Ascending aorta (tissue), 2 donors: ENCODE measurements around the gene PDS5B. TPM values are rescaled to one million over a fixed set of nuclear protein-coding genes. Genes with fewer than 3 reads are reported as not detected.
"Not testable (repeated sequence)": the region's sequence is repeated elsewhere in the genome, so short reads cannot be mapped to it uniquely, and the experiment has no call there.

Experiments used
- DNase-seq, 2 donors: peaks; one replicate each; pipeline ENCODE4 v3.0.0-alpha.2; 2019; ENCODE audit warnings: low spot score in 2 of 2
- H3K27ac ChIP-seq, 2 donors: fragments of 200-600 bp; sonication (generic); one replicate each; pipeline ENCODE4 v1.5.1; 2016 to 2017; ENCODE audit warnings: mild to moderate bottlenecking in 1 of 2
- H3K27me3 ChIP-seq: fragments of 200-600 bp; sonication (generic); one replicate; pipeline ENCODE4 v1.5.1; 2017
- H3K36me3 ChIP-seq, 2 donors: fragments of 200-600 bp; sonication (generic); one replicate each; pipeline ENCODE4 v1.5.1; 2016
- H3K4me1 ChIP-seq, 2 donors: fragments of 200-600 bp; sonication (generic); one replicate each; pipeline ENCODE4 v1.5.1; 2016 to 2017; ENCODE audit warnings: mild to moderate bottlenecking in 1 of 2
- H3K4me3 ChIP-seq, 2 donors: fragments of 200-600 bp; sonication (generic); one replicate each; pipeline ENCODE4 v1.5.1; 2016 to 2017; ENCODE audit warnings: mild to moderate bottlenecking in 1 of 2
- H3K9me3 ChIP-seq, 2 donors: fragments of 200-600 bp; sonication (generic); one replicate each; pipeline ENCODE4 v1.5.1; 2016
- intact Hi-C: fragments of 100-400 bp; cut with DNase I; formaldehyde crosslinking; loops from one replicate; pipeline ENCODE4 v1.15.1; 2023
- total RNA-seq: library from RNA; depleted of rRNA; stranded (reverse); fragments of >200 nt; gene quantifications from one replicate; pipeline ENCODE4 v1.1.0, GENCODE V29; 2016
- TF ChIP-seq, protein P1 (sequence below), 3 experiments: fragments of 200-600 bp in 2 of 3; fragments of 450-650 bp in 1 of 3; sonication (generic) in 2 of 3; IDR thresholded peaks; one replicate each; pipeline ENCODE4 v1.5.1; 2016 to 2019; ENCODE audit warnings: antibody characterized with exemption in 3 of 3, mild to moderate bottlenecking in 1 of 3, moderate library complexity in 1 of 3

The PDS5B gene
- total RNA-seq, 1 donor from 2014 or later: 31.0 TPM

DNA sequence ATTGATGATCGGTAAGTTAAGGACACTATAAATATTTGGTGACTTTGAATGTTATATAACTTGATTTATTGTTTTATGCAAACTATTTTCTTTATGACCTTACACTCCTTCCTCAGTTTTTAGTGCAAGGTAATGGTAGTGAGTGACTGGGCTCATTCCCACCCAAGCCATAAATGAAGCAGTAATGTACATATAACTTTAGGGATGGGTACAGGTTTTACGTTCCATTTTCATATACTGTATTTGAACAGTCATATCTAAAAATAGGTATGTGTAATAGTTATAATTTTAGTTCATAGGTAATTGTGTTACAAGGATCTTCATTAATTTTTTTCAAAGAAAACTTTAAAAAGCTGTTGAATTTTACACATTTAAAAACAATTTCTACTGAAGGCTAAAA lies 101.0 kb downstream of the PDS5B start:
- DNase-seq: no peak
- intact Hi-C loops: no loop called here
- Histone ChIP-seq H3K4me1 (no peaks in the 10 kb centered on the region), H3K36me3 (peaks cover 4 to 7% of the 10 kb centered on the region in 2 donors), H3K27me3 (no peaks in the 10 kb centered on the region), H3K27ac (no peak overlapping the region), H3K9me3 (no peaks in the 10 kb centered on the region), H3K4me3 (no peak overlapping the region)
- TF ChIP-seq, protein P1, sequence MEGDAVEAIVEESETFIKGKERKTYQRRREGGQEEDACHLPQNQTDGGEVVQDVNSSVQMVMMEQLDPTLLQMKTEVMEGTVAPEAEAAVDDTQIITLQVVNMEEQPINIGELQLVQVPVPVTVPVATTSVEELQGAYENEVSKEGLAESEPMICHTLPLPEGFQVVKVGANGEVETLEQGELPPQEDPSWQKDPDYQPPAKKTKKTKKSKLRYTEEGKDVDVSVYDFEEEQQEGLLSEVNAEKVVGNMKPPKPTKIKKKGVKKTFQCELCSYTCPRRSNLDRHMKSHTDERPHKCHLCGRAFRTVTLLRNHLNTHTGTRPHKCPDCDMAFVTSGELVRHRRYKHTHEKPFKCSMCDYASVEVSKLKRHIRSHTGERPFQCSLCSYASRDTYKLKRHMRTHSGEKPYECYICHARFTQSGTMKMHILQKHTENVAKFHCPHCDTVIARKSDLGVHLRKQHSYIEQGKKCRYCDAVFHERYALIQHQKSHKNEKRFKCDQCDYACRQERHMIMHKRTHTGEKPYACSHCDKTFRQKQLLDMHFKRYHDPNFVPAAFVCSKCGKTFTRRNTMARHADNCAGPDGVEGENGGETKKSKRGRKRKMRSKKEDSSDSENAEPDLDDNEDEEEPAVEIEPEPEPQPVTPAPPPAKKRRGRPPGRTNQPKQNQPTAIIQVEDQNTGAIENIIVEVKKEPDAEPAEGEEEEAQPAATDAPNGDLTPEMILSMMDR (IDR thresholded peaks at IDR 0.05): no peak

DNA sequence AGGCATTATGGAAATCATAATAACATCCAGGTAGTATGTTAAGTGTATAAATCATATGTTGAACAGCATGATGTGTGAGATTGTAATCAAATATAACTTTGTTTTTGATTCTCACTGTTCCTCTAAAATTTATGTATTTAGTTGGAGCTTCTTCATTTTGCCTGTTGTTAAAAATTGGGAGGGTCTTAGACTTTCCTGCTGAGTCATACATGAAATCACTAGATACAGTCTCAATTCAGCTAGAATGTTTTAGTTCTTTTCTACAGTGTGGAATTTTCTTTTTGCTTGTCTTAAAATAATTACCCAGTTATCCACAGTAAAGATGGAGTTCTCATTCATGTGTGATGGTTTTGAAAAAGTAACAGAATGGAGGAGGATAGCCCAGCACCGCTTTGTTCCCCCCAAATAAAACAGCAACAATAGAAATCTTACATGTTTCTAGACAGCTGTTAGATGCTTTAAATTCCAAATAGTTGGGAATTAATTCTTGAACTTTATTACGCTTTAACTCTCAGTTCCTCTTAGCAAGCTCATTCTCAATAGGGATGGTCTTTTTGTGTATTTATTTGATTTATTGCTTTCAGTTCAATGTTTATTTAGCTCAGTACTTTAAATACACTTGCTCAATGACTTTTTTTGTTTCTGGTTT lies 109.5 kb downstream of the PDS5B start:
- peaks cover 0 to 8% of the 10 kb centered on the region in 2 donors for H3K36me3 ChIP-seq

DNA sequence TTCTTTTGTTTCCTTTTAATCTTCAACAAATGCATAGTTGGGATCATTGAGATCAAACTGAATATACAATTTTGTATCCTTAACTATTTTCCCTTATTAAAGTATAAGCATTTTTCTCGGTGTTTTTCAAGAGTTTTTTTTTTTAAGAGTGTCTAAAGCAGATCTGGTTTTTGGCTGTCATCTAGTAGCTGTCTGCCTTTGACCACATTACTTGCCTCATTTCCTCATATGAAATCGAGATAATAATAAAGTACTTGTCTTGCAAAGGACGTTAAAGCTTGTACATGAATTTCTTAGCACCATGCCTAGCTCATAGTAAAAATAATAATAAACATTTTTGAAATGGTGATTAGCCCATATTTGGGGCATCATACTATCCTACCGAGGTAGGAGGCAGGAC lies 121.2 kb downstream of the PDS5B start:
- no peaks in the 10 kb centered on the region for H3K4me1 ChIP-seq
- DNase-seq: no peak
- intact Hi-C loops: no loop called here
- H3K36me3 ChIP-seq: peaks cover 10 to 23% of the 10 kb centered on the region in 2 donors
- no peak overlapping the region for H3K4me3 ChIP-seq
- H3K27me3 ChIP-seq: no peaks in the 10 kb centered on the region
- H3K27ac ChIP-seq: no peak overlapping the region
- TF ChIP-seq, protein P1 (IDR thresholded peaks at IDR 0.05): no peak
- H3K9me3 ChIP-seq: no peaks in the 10 kb centered on the region

More for the DNA sequence above, 109.5 kb downstream of the PDS5B start:
- TF ChIP-seq, protein P1 (IDR thresholded peaks at IDR 0.05): no peak
- Histone ChIP-seq H3K27me3 (no peaks in the 10 kb centered on the region), H3K27ac (no peak overlapping the region), H3K4me3 (no peak overlapping the region), H3K4me1 (no peaks in the 10 kb centered on the region), H3K9me3 (no peaks in the 10 kb centered on the region)
- DNase-seq: no peak
- intact Hi-C loops: no loop called here

DNA sequence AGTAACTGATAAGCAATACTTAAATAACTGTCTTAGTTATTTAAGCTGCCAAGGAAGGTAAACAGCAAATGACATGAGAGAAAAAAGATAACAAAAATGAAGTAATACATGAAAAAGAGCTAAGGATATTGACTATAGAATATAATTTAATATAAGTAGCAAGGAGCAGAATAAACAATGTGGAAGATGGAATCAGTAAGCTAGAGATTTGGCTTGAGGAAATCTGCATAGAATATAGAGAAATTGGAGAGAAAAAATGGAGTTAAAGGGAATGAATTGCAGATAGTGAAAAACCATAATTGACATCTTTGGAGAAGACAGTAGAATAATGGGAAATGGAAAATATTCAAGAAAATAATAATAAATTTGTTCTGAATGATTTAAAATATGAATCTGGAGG lies 127.1 kb downstream of the PDS5B start:
- Histone ChIP-seq H3K9me3 (no peaks in the 10 kb centered on the region), H3K27me3 (no peaks in the 10 kb centered on the region), H3K4me1 (no peaks in the 10 kb centered on the region), H3K27ac (no peak overlapping the region), H3K36me3 (peaks cover 16 to 45% of the 10 kb centered on the region in 2 donors), H3K4me3 (no peak overlapping the region)
- intact Hi-C loops: no loop called here
- DNase-seq: no peak
- TF ChIP-seq, protein P1 (IDR thresholded peaks at IDR 0.05): no peak

DNA sequence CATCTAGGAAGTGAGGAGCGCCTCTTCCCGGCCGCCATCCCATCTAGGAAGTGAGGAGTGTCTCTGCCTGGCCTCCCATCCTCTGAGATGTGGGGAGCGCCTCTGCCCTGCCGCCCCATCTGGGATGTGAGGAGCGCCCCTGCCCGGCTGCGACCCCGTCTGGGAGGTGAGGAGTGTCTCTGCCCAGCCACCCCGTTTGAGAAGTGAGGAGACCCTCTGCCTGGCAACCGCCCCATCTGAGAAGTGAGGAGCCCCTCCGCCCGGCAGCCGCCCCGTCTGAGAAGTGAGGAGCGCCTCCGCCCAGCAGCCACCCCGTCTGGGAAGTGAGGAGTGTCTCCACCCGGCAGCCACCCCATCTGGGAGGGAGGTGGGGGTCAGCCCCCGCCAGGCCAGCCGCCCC lies 129.9 kb downstream of the PDS5B start:
- H3K9me3 ChIP-seq, intact Hi-C loops, DNase-seq, H3K4me3 ChIP-seq, H3K27me3 ChIP-seq, H3K4me1 ChIP-seq, H3K27ac ChIP-seq: not testable (repeated sequence)
- peaks cover 10 to 32% of the 10 kb centered on the region in 2 donors for H3K36me3 ChIP-seq

DNA sequence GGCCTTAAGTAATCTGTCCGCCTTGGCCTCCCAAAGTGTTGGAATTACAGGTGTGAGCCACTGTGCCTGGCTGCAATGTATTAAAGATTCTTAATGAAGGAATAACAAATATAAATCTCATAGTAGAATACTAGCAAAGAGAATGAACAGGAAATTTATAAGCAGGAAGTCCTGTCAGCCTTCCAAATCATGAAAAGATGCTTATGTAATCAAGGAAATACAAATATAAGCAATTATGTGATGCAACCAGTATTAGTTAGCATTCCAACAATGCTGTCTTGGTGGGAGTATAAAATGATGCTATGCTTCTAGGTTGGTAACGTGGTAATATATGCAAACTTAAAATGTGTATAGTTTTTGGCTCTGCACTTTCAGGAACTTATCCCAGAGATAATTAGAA lies 133.8 kb downstream of the PDS5B start:
- no peak overlapping the region for H3K4me3 ChIP-seq
- H3K4me1 ChIP-seq: no peaks in the 10 kb centered on the region
- H3K27ac ChIP-seq: no peak overlapping the region
- intact Hi-C loops: no loop called here
- H3K27me3 ChIP-seq: no peaks in the 10 kb centered on the region
- H3K9me3 ChIP-seq: no peaks in the 10 kb centered on the region
- TF ChIP-seq, protein P1 (IDR thresholded peaks at IDR 0.05): no peak
- peaks cover 0 to 2% of the 10 kb centered on the region in 2 donors for H3K36me3 ChIP-seq
- no peak for DNase-seq

DNA sequence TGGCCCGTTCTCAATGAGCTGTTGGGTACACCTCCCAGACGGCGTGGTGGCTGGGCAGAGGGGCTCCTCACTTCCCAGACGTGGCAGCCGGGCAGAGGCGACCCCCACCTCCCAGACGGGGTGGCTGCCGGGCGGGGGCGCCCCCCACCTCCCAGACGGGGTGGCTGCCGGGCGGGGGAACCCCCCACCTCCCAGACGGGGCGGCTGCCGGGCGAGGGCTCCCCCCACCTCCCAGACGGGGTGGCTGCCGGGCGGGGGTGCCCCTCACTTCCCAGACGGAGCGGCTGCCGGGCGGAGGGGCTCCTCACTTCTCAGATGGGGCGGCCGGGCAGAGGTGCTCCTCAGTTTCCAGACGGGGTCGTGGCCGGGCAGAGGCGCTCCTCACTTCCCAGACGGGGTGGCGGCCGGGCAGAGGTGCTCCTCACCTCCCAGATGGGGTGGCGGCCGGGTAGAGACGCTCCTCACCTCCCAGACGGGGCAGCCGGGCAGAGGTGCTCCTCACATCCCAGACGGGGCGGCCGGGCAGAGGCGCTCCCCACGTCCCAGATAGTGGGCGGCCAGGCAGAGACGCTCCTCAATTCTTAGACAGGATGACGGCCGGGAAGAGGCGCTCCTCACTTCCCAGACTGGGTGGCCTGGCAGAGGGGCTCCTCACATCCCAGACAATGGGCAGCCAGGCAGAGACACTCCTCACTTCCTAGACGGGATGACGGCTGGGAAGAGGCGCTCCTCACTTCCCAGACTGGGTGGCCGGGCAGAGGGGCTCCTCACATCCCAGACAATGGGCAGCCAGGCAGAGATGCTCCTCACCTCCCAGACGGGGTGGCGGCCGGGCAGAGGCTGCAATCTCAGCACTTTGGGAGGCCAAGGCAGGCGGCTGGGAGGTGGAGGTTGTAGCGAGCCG lies 135.1 kb downstream of the PDS5B start:
- H3K27me3 ChIP-seq, H3K36me3 ChIP-seq, DNase-seq, H3K27ac ChIP-seq, H3K4me3 ChIP-seq, intact Hi-C loops, H3K4me1 ChIP-seq, H3K9me3 ChIP-seq: not testable (repeated sequence)
